Neural progenitor cell (in vitro differentiated cells): ENCODE results near the gene NAV1. TPM values are rescaled to one million over a fixed set of nuclear protein-coding genes. Genes with fewer than 3 reads are reported as not detected.
A peak's percentile ranks its signal among the peaks of the same experiment; 100 is the strongest.

Experiments
- DNase-seq: peaks from one replicate; pipeline ENCODE4 v3.0.0-alpha.2; 2016; ENCODE audit warnings: low spot score
- H2AFZ ChIP-seq: fragments of 200-600 bp; sonication (generic); replicated peaks from 2 replicates; pipeline ENCODE4 v1.6.1; 2016; ENCODE audit warnings: antibody characterized with exemption
- H3F3A ChIP-seq: fragments of 200-600 bp; sonication (generic); 2 replicates; pipeline ENCODE4 v1.6.1; 2016; ENCODE audit warnings: antibody characterized with exemption, low read depth
- H3K27ac ChIP-seq: fragments of 200-600 bp; sonication (generic); 2 replicates; pipeline ENCODE4 v1.5.1; 2016; ENCODE audit warnings: mild to moderate bottlenecking
- H3K27me3 ChIP-seq: fragments of 200-600 bp; sonication (generic); 2 replicates; pipeline ENCODE4 v1.6.1; 2016; ENCODE audit warnings: mild to moderate bottlenecking, moderate library complexity
- H3K36me3 ChIP-seq: fragments of 200-600 bp; sonication (generic); 2 replicates; pipeline ENCODE4 v1.5.1; 2016
- H3K4me1 ChIP-seq: fragments of 200-600 bp; sonication (generic); 2 replicates; pipeline ENCODE4 v1.6.1; 2016; ENCODE audit warnings: mixed run types
- H3K4me2 ChIP-seq: fragments of 200-600 bp; sonication (generic); 2 replicates; pipeline ENCODE4 v1.6.1; 2016
- H3K4me3 ChIP-seq: fragments of 200-600 bp; sonication (generic); 2 replicates; pipeline ENCODE4 v1.5.1; 2016
- H3K79me2 ChIP-seq: fragments of 200-600 bp; sonication (generic); 2 replicates; pipeline ENCODE4 v1.6.1; 2016; ENCODE audit warnings: low read depth
- H3K9ac ChIP-seq: fragments of 200-600 bp; sonication (generic); 2 replicates; pipeline ENCODE4 v1.6.1; 2016
- H3K9me3 ChIP-seq: fragments of 200-600 bp; sonication (generic); 2 replicates; pipeline ENCODE4 v1.5.1; 2016; ENCODE audit warnings: low read depth
- H4K20me1 ChIP-seq: fragments of 200-600 bp; sonication (generic); 2 replicates; pipeline ENCODE4 v1.6.1; 2016; ENCODE audit warnings: low read depth
- H3K27ac Mint-ChIP-seq: 3 replicates; pipeline ENCODE4 v1.8.0; 2021; ENCODE audit warnings: mixed read lengths
- H3K27me3 Mint-ChIP-seq: 2 replicates; pipeline ENCODE4 v1.8.0; 2022; ENCODE audit warnings: low read depth, mild to moderate bottlenecking, inconsistent platforms, moderate library complexity, mixed read lengths; ENCODE audit not compliant: insufficient read depth
- H3K36me3 Mint-ChIP-seq: 3 replicates; pipeline ENCODE4 v1.8.0; 2021; ENCODE audit warnings: mixed read lengths
- H3K4me1 Mint-ChIP-seq: 3 replicates; pipeline ENCODE4 v1.8.0; 2021; ENCODE audit warnings: mixed read lengths
- H3K4me3 Mint-ChIP-seq: 3 replicates; pipeline ENCODE4 v1.8.0; 2021; ENCODE audit warnings: mild to moderate bottlenecking, moderate library complexity, mixed read lengths
- H3K9me3 Mint-ChIP-seq: 3 replicates; pipeline ENCODE4 v1.8.0; 2020; ENCODE audit warnings: mixed read lengths
- EZH2 ChIP-seq: fragments of 200-600 bp; sonication (generic); IDR thresholded peaks from 2 replicates; pipeline ENCODE4 v1.6.1; 2017; ENCODE audit warnings: antibody characterized with exemption, mild to moderate bottlenecking, moderate library complexity
- EZH2phosphoT487 ChIP-seq: fragments of 200-600 bp; sonication (generic); IDR thresholded peaks from 2 replicates; pipeline ENCODE4 v1.6.1; 2017; ENCODE audit warnings: antibody characterized with exemption
- total RNA-seq: library from RNA; depleted of rRNA; stranded (reverse); fragments of >200 nt; gene quantifications from 2 replicates; pipeline ENCODE4 v1.2.3, GENCODE V29; 2015; ENCODE audit warnings: low replicate concordance
- TF ChIP-seq, protein P1 (sequence below): fragments of 200-600 bp; sonication (generic); IDR thresholded peaks from 2 replicates; pipeline ENCODE4 v1.5.1; 2017; ENCODE audit warnings: antibody characterized with exemption, mild to moderate bottlenecking

NAV1 gene
- total RNA-seq, 1 donor from 2014 or later = 60.7 TPM

GRCh38 chr1:201552941-201553351 lies 14.0 kb downstream of the NAV1 start:
- H3K9me3 Mint-ChIP-seq = no peaks in the 10 kb centered on the region
- H3K4me1 Mint-ChIP-seq = peaks cover 27% of the 10 kb centered on the region
- TF ChIP-seq EZH2phosphoT487 (no peak), EZH2 (no peak)
- TF ChIP-seq, protein P1, sequence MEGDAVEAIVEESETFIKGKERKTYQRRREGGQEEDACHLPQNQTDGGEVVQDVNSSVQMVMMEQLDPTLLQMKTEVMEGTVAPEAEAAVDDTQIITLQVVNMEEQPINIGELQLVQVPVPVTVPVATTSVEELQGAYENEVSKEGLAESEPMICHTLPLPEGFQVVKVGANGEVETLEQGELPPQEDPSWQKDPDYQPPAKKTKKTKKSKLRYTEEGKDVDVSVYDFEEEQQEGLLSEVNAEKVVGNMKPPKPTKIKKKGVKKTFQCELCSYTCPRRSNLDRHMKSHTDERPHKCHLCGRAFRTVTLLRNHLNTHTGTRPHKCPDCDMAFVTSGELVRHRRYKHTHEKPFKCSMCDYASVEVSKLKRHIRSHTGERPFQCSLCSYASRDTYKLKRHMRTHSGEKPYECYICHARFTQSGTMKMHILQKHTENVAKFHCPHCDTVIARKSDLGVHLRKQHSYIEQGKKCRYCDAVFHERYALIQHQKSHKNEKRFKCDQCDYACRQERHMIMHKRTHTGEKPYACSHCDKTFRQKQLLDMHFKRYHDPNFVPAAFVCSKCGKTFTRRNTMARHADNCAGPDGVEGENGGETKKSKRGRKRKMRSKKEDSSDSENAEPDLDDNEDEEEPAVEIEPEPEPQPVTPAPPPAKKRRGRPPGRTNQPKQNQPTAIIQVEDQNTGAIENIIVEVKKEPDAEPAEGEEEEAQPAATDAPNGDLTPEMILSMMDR = no peak
- Histone ChIP-seq H3K4me2 (no peak overlapping the region), H3K27ac (no peak overlapping the region), H3K4me3 (no peak overlapping the region), H3K9me3 (no peaks in the 10 kb centered on the region), H4K20me1 (no peaks in the 10 kb centered on the region), H2AFZ (no peak overlapping the region), H3K27me3 (no peaks in the 10 kb centered on the region), H3K4me1 (peaks cover 24% of the 10 kb centered on the region), H3K79me2 (no peaks in the 10 kb centered on the region), H3K36me3 (no peaks in the 10 kb centered on the region), H3K9ac (no peak overlapping the region), H3F3A (peaks cover 3% of the 10 kb centered on the region)
- no peak overlapping the region for H3K4me3 Mint-ChIP-seq
- peak overlapping the region; percentile 60 for H3K27ac Mint-ChIP-seq
- H3K27me3 Mint-ChIP-seq = peaks cover 8% of the 10 kb centered on the region
- H3K36me3 Mint-ChIP-seq = no peaks in the 10 kb centered on the region
- DNase-seq = peak; percentile 36

GRCh38 chr1:201553496-201554189 lies 14.7 kb downstream of the NAV1 start:
- no peaks in the 10 kb centered on the region for H4K20me1 ChIP-seq
- H3F3A ChIP-seq = peaks cover 3% of the 10 kb centered on the region
- no peak overlapping the region for H3K4me3 ChIP-seq
- no peak overlapping the region for H2AFZ ChIP-seq
- Mint-ChIP-seq H3K4me3 (no peak overlapping the region), H3K4me1 (peaks cover 27% of the 10 kb centered on the region), H3K27ac (peak overlapping the region; percentile 30), H3K9me3 (no peaks in the 10 kb centered on the region), H3K36me3 (no peaks in the 10 kb centered on the region), H3K27me3 (peaks cover 8% of the 10 kb centered on the region)
- H3K4me1 ChIP-seq = peaks cover 24% of the 10 kb centered on the region
- H3K36me3 ChIP-seq = no peaks in the 10 kb centered on the region
- H3K4me2 ChIP-seq = no peak overlapping the region
- H3K27me3 ChIP-seq = no peaks in the 10 kb centered on the region
- no peak for DNase-seq
- H3K79me2 ChIP-seq = no peaks in the 10 kb centered on the region
- no peak for TF ChIP-seq EZH2
- no peak overlapping the region for H3K27ac ChIP-seq
- no peaks in the 10 kb centered on the region for H3K9me3 ChIP-seq
- no peak overlapping the region for H3K9ac ChIP-seq

DNA sequence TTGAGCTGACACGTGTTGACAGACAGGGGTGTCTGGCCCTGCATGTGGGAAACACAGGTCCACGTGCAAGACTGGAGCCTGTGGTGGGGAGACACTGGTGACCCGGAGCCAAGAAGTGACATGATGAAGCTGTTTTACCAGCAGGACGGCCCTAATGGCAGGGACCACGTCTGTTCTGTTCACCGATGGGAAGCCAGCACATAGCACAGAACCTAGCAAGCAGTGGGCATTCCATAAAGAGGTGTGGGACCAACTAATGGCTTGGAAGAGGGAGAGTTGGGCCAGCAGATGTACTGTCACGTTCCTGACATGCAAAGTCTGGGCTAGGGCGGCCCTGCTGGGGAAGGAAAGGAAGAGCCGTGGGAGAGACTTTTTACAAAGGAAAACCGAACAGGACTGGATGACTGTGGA lies 15.3 kb downstream of the NAV1 start:
- H3K27me3 Mint-ChIP-seq = peaks cover 8% of the 10 kb centered on the region
- H3K79me2 ChIP-seq = no peaks in the 10 kb centered on the region
- peaks cover 24% of the 10 kb centered on the region for H3K4me1 ChIP-seq
- peaks cover 27% of the 10 kb centered on the region for H3K4me1 Mint-ChIP-seq
- H3K4me3 ChIP-seq = no peak overlapping the region
- no peaks in the 10 kb centered on the region for H3K9me3 ChIP-seq
- H2AFZ ChIP-seq = no peak overlapping the region
- H3K27ac ChIP-seq = no peak overlapping the region
- no peak for DNase-seq
- no peak overlapping the region for H3K9ac ChIP-seq
- H3K36me3 Mint-ChIP-seq = no peaks in the 10 kb centered on the region
- no peaks in the 10 kb centered on the region for H3K9me3 Mint-ChIP-seq
- H3K4me2 ChIP-seq = no peak overlapping the region
- TF ChIP-seq EZH2phosphoT487 = no peak
- TF ChIP-seq EZH2 = no peak
- TF ChIP-seq, protein P1 = no peak
- H3K4me3 Mint-ChIP-seq = no peak overlapping the region
- no peaks in the 10 kb centered on the region for H3K27me3 ChIP-seq
- H4K20me1 ChIP-seq = no peaks in the 10 kb centered on the region
- no peaks in the 10 kb centered on the region for H3K36me3 ChIP-seq
- H3F3A ChIP-seq = peaks cover 3% of the 10 kb centered on the region
- no peak overlapping the region for H3K27ac Mint-ChIP-seq
